ENCODE data around the gene SORL1. TPM values are rescaled to one million over a fixed set of nuclear protein-coding genes. Genes with fewer than 3 reads are reported as not detected.

The SORL1 gene
- total RNA-seq, 1 experiment from 2014 or later, result 68.3 TPM

- H2BK120ac ChIP-seq (ENCODE audit: low read depth, low read length, poor library complexity, severe bottlenecking), result no peak overlapping the region
- no CpG with 5 or more reads among the region's 2 CpGs for WGBS (ENCODE audit: extremely low coverage, insufficient read length, low lambda C conversion rate)
- H3K18ac ChIP-seq (ENCODE audit: insufficient read length, low read depth, low read length), result no peak overlapping the region
- H3K4me3 Mint-ChIP-seq, result no peak overlapping the region
- no peak overlapping the region for H4K5ac ChIP-seq (ENCODE audit: insufficient read length, low read depth, low read length)
- no peaks in the 10 kb centered on the region for H3K9me3 ChIP-seq (ENCODE audit: control insufficient read depth, low read depth, low read length)
- H3T11ph ChIP-seq (ENCODE audit: low read length), result no peak overlapping the region
- no peak for TF ChIP-seq CTCF (conservative IDR thresholded peaks at IDR 0.05)
- no peak overlapping the region for H3K4me2 ChIP-seq (ENCODE audit: insufficient read depth, insufficient read length, low read length)
- no peak overlapping the region for H3K27ac ChIP-seq (ENCODE audit: insufficient read length, low read depth, low read length)
- H3K9me3 Mint-ChIP-seq, result no peaks in the 10 kb centered on the region
- H2BK5ac ChIP-seq (ENCODE audit: insufficient read length, low read length), result no peak overlapping the region
- H3K27me3 Mint-ChIP-seq (ENCODE audit: low read depth), result no peaks in the 10 kb centered on the region
- H2BK12ac ChIP-seq (ENCODE audit: insufficient read length, low read depth, low read length), result no peak overlapping the region
- H3K4ac ChIP-seq (ENCODE audit: low read depth, low read length), result no peak overlapping the region
- no peak for DNase-seq
- H3K9ac ChIP-seq (ENCODE audit: extremely low read depth, insufficient read length, low read length), result no peak overlapping the region
- no peaks in the 10 kb centered on the region for H3K79me2 ChIP-seq (ENCODE audit: insufficient read depth, low read length)
- peaks cover 7 to 10% of the 10 kb centered on the region in 2 experiments for H3K4me1 Mint-ChIP-seq
- H2AK5ac ChIP-seq (ENCODE audit: insufficient read length, low read length), result no peak overlapping the region
- no peaks in the 10 kb centered on the region for H4K20me1 ChIP-seq (ENCODE audit: control insufficient read depth, insufficient read depth, insufficient read length)
- H3K27ac Mint-ChIP-seq, result no peak overlapping the region
- H2BK20ac ChIP-seq (ENCODE audit: low read depth, low read length, poor library complexity, severe bottlenecking), result no peak overlapping the region
- no peaks in the 10 kb centered on the region for H3K4me1 ChIP-seq (ENCODE audit: insufficient read depth, low read length)
- no peaks in the 10 kb centered on the region for H3K27me3 ChIP-seq (ENCODE audit: insufficient read depth, low read length)
- H3K23me2 ChIP-seq (ENCODE audit: insufficient read length, low read depth, low read length, poor library complexity, severe bottlenecking), result no peaks in the 10 kb centered on the region
- H2BK15ac ChIP-seq (ENCODE audit: low read depth, low read length), result no peak overlapping the region
- no peak overlapping the region for H4K8ac ChIP-seq (replicated peaks; ENCODE audit: insufficient read length, low read depth, low read length)
- no peak overlapping the region for H2AFZ ChIP-seq (ENCODE audit: low read length)
- H3K56ac ChIP-seq (ENCODE audit: insufficient read length, low read depth, low read length), result no peak overlapping the region
- H4K91ac ChIP-seq (ENCODE audit: insufficient read length, low read depth, low read length), result no peak overlapping the region
- H3K23ac ChIP-seq (ENCODE audit: insufficient read length, low read depth, low read length), result no peak overlapping the region
- peaks cover 33 to 84% (median 82%) of the 10 kb centered on the region in 3 experiments; a peak in 6 of 7 replicates for H3K36me3 Mint-ChIP-seq (ENCODE audit: insufficient read depth in 1 of 3, low read depth in 3 of 3)
- no peaks in the 10 kb centered on the region for H3K79me1 ChIP-seq (ENCODE audit: insufficient read depth, low read depth, low read length, poor library complexity, severe bottlenecking)
- no peak overlapping the region for H3K14ac ChIP-seq (ENCODE audit: insufficient read depth, low read length)
Observed at GRCh38 chr11:121587182-121587581, 135.1 kb downstream of the SORL1 start.

All from H9 (cell line).